ENCODE results near the gene KRTAP4-11. TPM values are rescaled to one million over a fixed set of nuclear protein-coding genes. Genes with fewer than 3 reads are reported as not detected.
"Not testable (repeated sequence)": the region's sequence is repeated elsewhere in the genome, so short reads cannot be mapped to it uniquely, and the experiment has no call there.

Gene KRTAP4-11
- polyA plus RNA-seq, 1 of the 3 experiments (the other 2 are of a cell fraction): not detected

DNA sequence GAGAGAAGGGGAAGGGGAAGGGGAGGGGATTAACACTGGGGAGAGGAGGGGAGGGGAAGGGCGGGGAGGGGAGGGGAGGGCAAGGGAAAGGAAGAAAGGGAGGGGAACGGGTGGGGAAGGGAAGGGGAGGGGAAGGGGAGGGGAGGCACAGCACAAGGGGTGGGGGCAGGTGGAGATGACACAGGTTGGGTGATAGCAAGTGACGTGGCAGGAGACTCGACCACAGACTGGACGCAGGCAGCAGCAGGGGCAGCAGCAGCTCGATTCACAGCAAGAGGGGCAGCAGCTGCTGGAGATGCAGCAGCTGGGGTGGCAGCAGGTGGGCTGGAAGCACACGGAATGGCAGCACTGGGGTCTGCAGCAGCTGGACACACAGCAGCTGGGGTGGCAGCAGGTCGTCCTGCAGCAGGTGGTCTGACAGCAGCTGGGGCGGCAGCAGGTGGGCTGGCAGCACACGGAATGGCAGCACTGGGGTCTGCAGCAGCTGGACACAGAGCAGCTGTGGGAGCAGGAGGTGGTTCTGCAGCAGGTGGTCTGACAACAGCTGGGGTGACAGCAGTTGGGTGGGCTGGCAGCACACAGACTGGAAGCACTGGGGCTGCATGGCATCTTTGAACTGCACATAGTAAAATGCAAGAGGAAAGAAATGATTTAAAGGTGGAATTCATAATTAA is 16.4 kb downstream of the KRTAP4-11 start, which contains the start of gene KRTAP4-16:
Gene KRTAP4-16 (minus strand): TSS at position 624 of the 674 bp plus-strand sequence. CDS start 0 bp downstream, at position 624.
- Histone ChIP-seq H3K9me2 (no peaks in the 10 kb centered on the region), H3K27me3 (ENCODE audit: insufficient read depth) (no peaks in the 10 kb centered on the region), H3K4me2 (no peak within 1 kb of the TSS), H2AFZ (ENCODE audit: low read depth) (no peak within 1 kb of the TSS), H3K9ac (no peak within 1 kb of the TSS), H3K79me2 (ENCODE audit: insufficient read depth) (no peaks in the 10 kb centered on the region), H3K4me3 (ENCODE audit: low read depth in 2 of 2, low read length in 1 of 2) (no peak within 1 kb of the TSS), H3K4me1 (ENCODE audit: control insufficient read depth in 1 of 2, insufficient read depth in 2 of 2, low read depth in 1 of 2, low read length in 1 of 2) (peaks cover 0 to 5% of the 10 kb centered on the region in 2 experiments; a peak in 1 of 4 replicates), H3K27ac (ENCODE audit: low read depth in 2 of 2, low read length in 1 of 2) (no peak within 1 kb of the TSS), H3F3A (replicated peaks; ENCODE audit: insufficient read depth) (peaks cover 9% of the 10 kb centered on the region), H3K36me3 (replicated peaks in 1 of 2; ENCODE audit: control insufficient read depth in 1 of 2, insufficient read depth in 2 of 2, low read length in 1 of 2) (no peaks in the 10 kb centered on the region), H4K20me1 (ENCODE audit: insufficient read depth) (no peaks in the 10 kb centered on the region), H3K9me3 (no peaks in the 10 kb centered on the region)
- ChIA-PET POLR2A (no interaction called here), CTCF (no interaction called here)
- TF ChIP-seq RFX5 (IDR thresholded peaks at IDR 0.05; ENCODE audit: low read length) (no peak), MEF2A (IDR thresholded peaks at IDR 0.05; ENCODE audit: borderline replicate concordance, low read depth) (no peak), SMC3 (IDR thresholded peaks at IDR 0.05; ENCODE audit: low read depth, low read length) (no peak), USF2 (IDR thresholded peaks at IDR 0.05; ENCODE audit: borderline replicate concordance, low read depth, low read length) (no peak), EP300 (IDR thresholded peaks at IDR 0.05; ENCODE audit: borderline replicate concordance in 1 of 2, low read depth in 1 of 2, low read length in 1 of 2) (no peak), RCOR1 (IDR thresholded peaks at IDR 0.05; ENCODE audit: low read length) (no peak), TAF1 (IDR thresholded peaks at IDR 0.05; ENCODE audit: borderline replicate concordance, low read depth, low read length) (no peak), MXI1 (IDR thresholded peaks at IDR 0.05; ENCODE audit: low read depth, low read length) (no peak), NRF1 (IDR thresholded peaks at IDR 0.05; ENCODE audit: low read depth, low read length) (no peak), EZH2phosphoT487 (IDR thresholded peaks at IDR 0.05; ENCODE audit: borderline replicate concordance, low read depth) (no peak), SIN3A (IDR thresholded peaks at IDR 0.05; ENCODE audit: borderline replicate concordance, low read depth, low read length) (no peak), ELF1 (IDR thresholded peaks at IDR 0.05) (no peak), TEAD4 (IDR thresholded peaks at IDR 0.05; ENCODE audit: borderline replicate concordance, insufficient read depth) (no peak)
- TF ChIP-seq, protein P1, sequence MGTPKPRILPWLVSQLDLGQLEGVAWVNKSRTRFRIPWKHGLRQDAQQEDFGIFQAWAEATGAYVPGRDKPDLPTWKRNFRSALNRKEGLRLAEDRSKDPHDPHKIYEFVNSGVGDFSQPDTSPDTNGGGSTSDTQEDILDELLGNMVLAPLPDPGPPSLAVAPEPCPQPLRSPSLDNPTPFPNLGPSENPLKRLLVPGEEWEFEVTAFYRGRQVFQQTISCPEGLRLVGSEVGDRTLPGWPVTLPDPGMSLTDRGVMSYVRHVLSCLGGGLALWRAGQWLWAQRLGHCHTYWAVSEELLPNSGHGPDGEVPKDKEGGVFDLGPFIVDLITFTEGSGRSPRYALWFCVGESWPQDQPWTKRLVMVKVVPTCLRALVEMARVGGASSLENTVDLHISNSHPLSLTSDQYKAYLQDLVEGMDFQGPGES (IDR thresholded peaks at IDR 0.05; ENCODE audit: low read depth, low read length): no peak
- WGBS (ENCODE audit: low lambda C conversion rate): 35% methylated on average over 9 of the region's 10 CpGs
- DNase-seq: no peak

DNA sequence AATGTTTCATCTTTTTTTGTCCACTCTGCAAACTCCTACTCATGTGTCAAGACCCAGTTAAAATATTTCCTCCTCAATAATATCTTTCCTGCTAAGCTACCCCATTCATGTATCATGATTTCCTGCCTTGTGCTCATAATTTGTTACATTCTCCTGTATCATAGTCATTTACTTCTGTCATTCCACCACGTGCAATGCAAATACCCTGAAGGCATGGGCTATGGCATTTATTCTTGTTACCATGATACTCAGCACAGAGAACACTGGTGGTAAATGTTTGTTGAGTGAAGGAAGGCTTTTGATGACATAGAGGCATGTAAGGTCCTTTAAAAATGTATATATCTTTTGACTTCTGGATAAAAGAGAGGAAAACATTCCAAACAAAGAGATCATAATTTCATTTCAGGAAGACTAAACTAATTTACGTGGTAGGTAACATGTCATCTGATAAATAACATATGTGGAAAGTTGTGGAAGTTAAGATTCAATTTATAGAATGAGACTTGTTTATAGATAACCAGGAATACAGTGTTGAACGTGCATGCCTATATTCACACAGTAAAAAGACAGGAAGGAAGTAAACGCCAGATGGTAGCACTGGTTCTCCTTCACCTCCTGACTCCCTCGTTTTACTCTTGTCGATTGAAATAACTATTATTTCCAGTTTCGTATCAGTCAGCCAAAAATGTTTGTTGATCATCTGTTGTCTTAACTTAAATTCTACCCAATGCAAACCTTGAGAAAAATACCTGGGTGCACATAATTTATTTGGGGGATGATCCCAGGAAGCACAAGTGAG is 18.3 kb downstream of the KRTAP4-11 start:
- H3K4me1 ChIP-seq (ENCODE audit: control insufficient read depth in 1 of 2, insufficient read depth in 2 of 2, low read depth in 1 of 2, low read length in 1 of 2); DNase-seq; CTCF ChIA-PET; H3F3A ChIP-seq (replicated peaks; ENCODE audit: insufficient read depth); H3K9me2 ChIP-seq; H3K9ac ChIP-seq; H3K79me2 ChIP-seq (ENCODE audit: insufficient read depth); H3K4me2 ChIP-seq; POLR2A ChIA-PET; H3K27me3 ChIP-seq (ENCODE audit: insufficient read depth); H3K27ac ChIP-seq (ENCODE audit: low read depth in 2 of 2, low read length in 1 of 2); H3K9me3 ChIP-seq; H3K36me3 ChIP-seq (replicated peaks in 1 of 2; ENCODE audit: control insufficient read depth in 1 of 2, insufficient read depth in 2 of 2, low read length in 1 of 2); H4K20me1 ChIP-seq (ENCODE audit: insufficient read depth); H3K4me3 ChIP-seq (ENCODE audit: low read depth in 2 of 2, low read length in 1 of 2): not testable (repeated sequence)
- H2AFZ ChIP-seq (ENCODE audit: low read depth): 0 out of 2 replicates have a peak overlapping the region, but pooled peaks have one; percentile 1
- whole genome bisulfite sequencing (ENCODE audit: low lambda C conversion rate): 16% methylated on average over 7 of the region's 7 CpGs

All from SK-N-SH (cell line).